CD4-positive, alpha-beta T cell (primary cell): ENCODE measurements around the gene DVL2. TPM values are rescaled to one million over a fixed set of nuclear protein-coding genes. Genes with fewer than 3 reads are reported as not detected.
A peak's percentile ranks its signal among the peaks of the same experiment; 100 is the strongest.

Source experiments
- ATAC-seq: fragments of 200-7000 bp; cut with Tn5 transposase; one replicate; pipeline ENCODE4 v1.10.0; 2022; ENCODE audit warnings: mild to moderate bottlenecking; ENCODE audit not compliant: poor library complexity
- CTCF ChIA-PET: fragments of 350-600 bp; sonication (Branson Sonifier 250); formaldehyde crosslinking; loops from one replicate; lab custom pipeline; 2021; ENCODE audit warnings: antibody characterized with exemption, inconsistent platforms; lab: Charles Lee
- POLR2A ChIA-PET: fragments of 350-600 bp; sonication (Branson Sonifier 250); formaldehyde crosslinking; loops from one replicate; lab custom pipeline; 2021; ENCODE audit warnings: antibody characterized with exemption, inconsistent platforms; lab: Charles Lee
- DNase-seq, 14 experiments: peaks; one replicate each; pipeline ENCODE4 v3.0.0-alpha.2; 2013 to 2020; ENCODE audit warnings: mixed read lengths in 2 of 14
- H3K27ac ChIP-seq, 2 donors: one replicate each; pipeline versions ENCODE4 v1.5.1 to v1.7.0; 2013; ENCODE audit warnings: low read length in 2 of 2, low read depth in 1 of 2, mild to moderate bottlenecking in 1 of 2
- H3K27me3 ChIP-seq, 2 experiments: 1 replicate in 1 of 2; 2 replicates in 1 of 2; pipeline versions ENCODE4 v1.6.1 to v1.7.0; 2013; ENCODE audit warnings: low read length in 2 of 2, control low read depth in 1 of 2, mild to moderate bottlenecking in 1 of 2, moderate library complexity in 1 of 2; ENCODE audit not compliant: insufficient read depth in 2 of 2, control insufficient read depth in 1 of 2
- H3K36me3 ChIP-seq: one replicate; pipeline ENCODE4 v1.6.1; 2013; ENCODE audit warnings: low read length, control low read depth; ENCODE audit not compliant: insufficient read depth
- H3K4me1 ChIP-seq: one replicate; pipeline ENCODE4 v1.6.1; 2013; ENCODE audit warnings: low read length, control low read depth; ENCODE audit not compliant: insufficient read depth
- H3K4me3 ChIP-seq: one replicate; pipeline ENCODE4 v1.5.1; 2013; ENCODE audit warnings: mild to moderate bottlenecking, low read length, moderate library complexity
- H3K9me3 ChIP-seq, 2 experiments: 1 replicate in 1 of 2; 2 replicates in 1 of 2; pipeline versions ENCODE4 v1.6.1 to v1.7.0; 2013; ENCODE audit warnings: low read length in 2 of 2, mild to moderate bottlenecking in 2 of 2, control low read depth in 1 of 2, moderate library complexity in 1 of 2; ENCODE audit not compliant: control insufficient read depth in 1 of 2, insufficient read depth in 1 of 2
- H3K27ac Mint-ChIP-seq: one replicate; pipeline ENCODE4 v1.8.0; 2020; ENCODE audit warnings: mixed read lengths
- H3K27me3 Mint-ChIP-seq: one replicate; pipeline ENCODE4 v1.8.0; 2021; ENCODE audit warnings: mixed read lengths
- H3K36me3 Mint-ChIP-seq: one replicate; pipeline ENCODE4 v1.8.0; 2021; ENCODE audit warnings: low read depth, mixed read lengths
- H3K4me1 Mint-ChIP-seq: one replicate; pipeline ENCODE4 v1.8.0; 2021; ENCODE audit warnings: low read depth, mixed read lengths
- H3K4me3 Mint-ChIP-seq: one replicate; pipeline ENCODE4 v1.8.0; 2020; ENCODE audit warnings: mild to moderate bottlenecking, mixed read lengths
- H3K9me3 Mint-ChIP-seq: one replicate; pipeline ENCODE4 v1.8.0; 2020; ENCODE audit warnings: mixed read lengths
- intact Hi-C, 2 experiments: fragments of 100-400 bp; cut with DNase I in 1 of 2; cut with micrococcal nuclease in 1 of 2; formaldehyde crosslinking; loops; one replicate each; pipeline versions ENCODE4 v1.15.1 to v1.9.0; 2023 to 2025; cut with DNase I, micrococcal nuclease
- total RNA-seq, 174 experiments: library from RNA in 2 of 174; stranded (reverse) in 2 of 174; gene quantifications; one replicate each; pipeline ENCODE4 v1.2.3 and lab custom pipeline; 2021 to 2026
- TF ChIP-seq, protein P1 (sequence below): fragments of 200-600 bp; IDR thresholded peaks from one replicate; pipeline ENCODE4 v1.8.0; 2022; ENCODE audit warnings: antibody characterized with exemption, mild to moderate bottlenecking

The DVL2 gene
- total RNA-seq, 2 experiments from 2014 or later, result 40.9 to 41.3 TPM

DNA sequence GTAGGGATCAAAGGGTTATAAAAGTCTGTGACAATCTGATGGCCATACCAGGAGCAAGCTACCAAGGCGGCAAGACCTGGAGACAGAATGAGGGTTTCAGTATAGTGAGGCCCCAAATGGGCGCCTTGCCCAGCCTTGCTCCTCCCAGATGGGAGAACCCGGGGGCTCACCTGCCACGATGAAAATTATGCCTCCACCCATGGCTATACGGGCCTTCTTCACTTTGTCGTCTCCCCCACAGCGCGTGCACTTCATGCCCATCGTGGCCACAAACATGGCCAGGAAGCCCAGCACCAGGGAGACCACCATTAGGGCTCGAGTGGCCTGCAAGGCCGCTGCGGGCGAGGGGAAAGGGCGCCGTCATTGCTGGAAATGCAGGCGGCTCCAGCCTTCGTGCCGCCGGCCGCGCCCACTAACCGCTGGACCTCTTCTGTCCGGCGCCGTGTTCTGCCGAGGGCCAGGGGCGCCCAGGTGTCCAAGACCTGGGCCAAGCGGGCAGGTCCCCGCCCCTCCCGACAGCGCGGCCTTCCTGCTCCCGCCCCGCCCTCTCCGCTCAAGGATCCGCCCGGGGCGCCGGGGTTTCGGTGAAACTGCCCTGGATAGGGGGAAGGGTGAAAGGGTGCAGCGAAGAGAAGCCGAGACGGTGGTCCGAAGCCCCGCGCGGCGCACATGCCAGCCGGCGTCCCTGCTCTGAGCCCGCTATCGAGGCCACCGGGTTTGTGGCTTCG is 26.5 kb upstream of the DVL2 start:
- H3K4me1 ChIP-seq, result peaks cover 35% of the 10 kb centered on the region
- ATAC-seq (peak; percentile 53), DNase-seq (peak in 9 of 14 experiments; percentile 21 to 54 (median 45))
- H3K4me3 ChIP-seq, result peak overlapping the region; percentile 50
- Mint-ChIP-seq H3K9me3 (no peaks in the 10 kb centered on the region), H3K4me3 (peak overlapping the region; percentile 69), H3K4me1 (peaks cover 28% of the 10 kb centered on the region), H3K27me3 (peaks cover 10% of the 10 kb centered on the region), H3K27ac (peak overlapping the region; percentile 55), H3K36me3 (peaks cover 31% of the 10 kb centered on the region)
- peak overlapping the region in 1 of 2 donors; percentile 21 for H3K27ac ChIP-seq
- ChIA-PET CTCF (no interaction called here), POLR2A (interaction anchor here (1.1 kb wide), 2 partner anchors 21 to 76 kb away, joined by 4 to 5 read pairs; partner anchors contain the start of gene ACAP1)
- peaks cover 0 to 7% of the 10 kb centered on the region in 2 experiments for H3K9me3 ChIP-seq
- intact Hi-C loops, result no loop called here
- peaks cover 30% of the 10 kb centered on the region for H3K36me3 ChIP-seq
- TF ChIP-seq, protein P1, sequence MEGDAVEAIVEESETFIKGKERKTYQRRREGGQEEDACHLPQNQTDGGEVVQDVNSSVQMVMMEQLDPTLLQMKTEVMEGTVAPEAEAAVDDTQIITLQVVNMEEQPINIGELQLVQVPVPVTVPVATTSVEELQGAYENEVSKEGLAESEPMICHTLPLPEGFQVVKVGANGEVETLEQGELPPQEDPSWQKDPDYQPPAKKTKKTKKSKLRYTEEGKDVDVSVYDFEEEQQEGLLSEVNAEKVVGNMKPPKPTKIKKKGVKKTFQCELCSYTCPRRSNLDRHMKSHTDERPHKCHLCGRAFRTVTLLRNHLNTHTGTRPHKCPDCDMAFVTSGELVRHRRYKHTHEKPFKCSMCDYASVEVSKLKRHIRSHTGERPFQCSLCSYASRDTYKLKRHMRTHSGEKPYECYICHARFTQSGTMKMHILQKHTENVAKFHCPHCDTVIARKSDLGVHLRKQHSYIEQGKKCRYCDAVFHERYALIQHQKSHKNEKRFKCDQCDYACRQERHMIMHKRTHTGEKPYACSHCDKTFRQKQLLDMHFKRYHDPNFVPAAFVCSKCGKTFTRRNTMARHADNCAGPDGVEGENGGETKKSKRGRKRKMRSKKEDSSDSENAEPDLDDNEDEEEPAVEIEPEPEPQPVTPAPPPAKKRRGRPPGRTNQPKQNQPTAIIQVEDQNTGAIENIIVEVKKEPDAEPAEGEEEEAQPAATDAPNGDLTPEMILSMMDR, result no peak
- H3K27me3 ChIP-seq, result peaks cover 12 to 13% of the 10 kb centered on the region in 2 experiments

DNA sequence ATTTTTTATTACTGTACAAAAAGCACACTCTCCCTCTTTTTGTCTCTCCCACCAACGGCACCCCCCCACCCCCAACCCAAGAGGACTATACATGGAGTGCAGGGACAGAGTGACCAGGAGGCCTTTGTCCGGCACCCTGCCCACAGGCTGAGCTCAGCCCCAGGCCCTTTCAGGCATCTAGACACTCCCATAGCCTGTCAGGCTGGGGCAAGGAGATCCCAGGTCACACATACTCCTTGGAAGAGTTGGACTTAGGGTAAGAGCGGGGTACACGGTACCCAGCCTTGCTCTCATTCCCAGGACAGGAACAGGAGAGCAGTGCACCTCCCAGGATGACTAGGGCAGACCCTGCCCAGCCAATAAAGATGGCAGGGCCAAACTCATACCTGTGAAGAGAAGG is 25.8 kb upstream of the DVL2 start:
- Mint-ChIP-seq H3K4me1 (peaks cover 28% of the 10 kb centered on the region), H3K27me3 (peaks cover 10% of the 10 kb centered on the region), H3K27ac (peak overlapping the region; percentile 55), H3K9me3 (no peaks in the 10 kb centered on the region), H3K36me3 (peaks cover 34% of the 10 kb centered on the region), H3K4me3 (peak overlapping the region; percentile 69)
- peak in 1 of 14 experiments; percentile 21 for DNase-seq
- Histone ChIP-seq H3K27me3 (peaks cover 12 to 13% of the 10 kb centered on the region in 2 experiments), H3K27ac (no peak overlapping the region), H3K4me3 (no peak overlapping the region), H3K4me1 (peaks cover 35% of the 10 kb centered on the region), H3K36me3 (peaks cover 30% of the 10 kb centered on the region), H3K9me3 (peaks cover 0 to 7% of the 10 kb centered on the region in 2 experiments)
- ATAC-seq, result no peak
- TF ChIP-seq, protein P1, result no peak
- ChIA-PET POLR2A (no interaction called here), CTCF (no interaction called here)
- intact Hi-C loops, result no loop called here

DNA sequence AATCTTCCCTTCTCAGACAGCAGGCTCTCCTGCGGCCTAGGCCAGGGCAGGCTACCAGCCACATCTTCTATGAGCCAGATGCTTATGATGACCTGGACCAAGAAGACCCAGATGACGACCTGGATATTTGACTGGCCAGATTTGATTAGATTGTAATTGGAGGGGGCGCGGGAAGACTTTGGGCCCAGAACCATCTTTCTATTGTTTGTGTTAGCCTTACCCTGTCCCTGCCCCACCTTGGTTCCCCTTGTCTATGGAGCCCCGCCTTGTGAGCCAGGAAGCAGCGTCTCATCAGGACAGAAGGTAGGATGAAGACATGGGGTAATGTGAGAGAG is 25.2 kb upstream of the DVL2 start:
- ATAC-seq (no peak), DNase-seq (no peak)
- Mint-ChIP-seq H3K4me3 (no peak overlapping the region), H3K4me1 (peaks cover 28% of the 10 kb centered on the region), H3K27ac (peak overlapping the region; percentile 15), H3K36me3 (peaks cover 40% of the 10 kb centered on the region), H3K27me3 (peaks cover 10% of the 10 kb centered on the region), H3K9me3 (no peaks in the 10 kb centered on the region)
- ChIA-PET CTCF (no interaction called here), POLR2A (no interaction called here)
- TF ChIP-seq, protein P1, result no peak
- Histone ChIP-seq H3K4me3 (no peak overlapping the region), H3K9me3 (peaks cover 0 to 7% of the 10 kb centered on the region in 2 experiments), H3K27ac (no peak overlapping the region), H3K4me1 (peaks cover 35% of the 10 kb centered on the region), H3K27me3 (peaks cover 12 to 13% of the 10 kb centered on the region in 2 experiments), H3K36me3 (peaks cover 36% of the 10 kb centered on the region)
- intact Hi-C loops, result no loop called here
